OCI-LY1 (cell line): ENCODE data around the gene C1QL3.

Source experiments
- EZH2 ChIP-seq: fragments of 200-600 bp; sonication (generic), shearing (Covaris generic); IDR thresholded peaks from 2 replicates; pipeline ENCODE4 v1.8.0; 2017; ENCODE audit warnings: borderline replicate concordance, mixed run types, mild to moderate bottlenecking, antibody characterized with exemption, low read length, moderate library complexity, mixed read lengths
- TF ChIP-seq, protein P1 (sequence below): fragments of 200-600 bp; sonication (generic), shearing (Covaris generic); IDR thresholded peaks from 2 replicates; pipeline ENCODE4 v1.5.1; 2017; ENCODE audit warnings: mild to moderate bottlenecking, antibody characterized with exemption, low read length, moderate library complexity, mixed read lengths

- TF ChIP-seq EZH2 = no peak
- TF ChIP-seq, protein P1, sequence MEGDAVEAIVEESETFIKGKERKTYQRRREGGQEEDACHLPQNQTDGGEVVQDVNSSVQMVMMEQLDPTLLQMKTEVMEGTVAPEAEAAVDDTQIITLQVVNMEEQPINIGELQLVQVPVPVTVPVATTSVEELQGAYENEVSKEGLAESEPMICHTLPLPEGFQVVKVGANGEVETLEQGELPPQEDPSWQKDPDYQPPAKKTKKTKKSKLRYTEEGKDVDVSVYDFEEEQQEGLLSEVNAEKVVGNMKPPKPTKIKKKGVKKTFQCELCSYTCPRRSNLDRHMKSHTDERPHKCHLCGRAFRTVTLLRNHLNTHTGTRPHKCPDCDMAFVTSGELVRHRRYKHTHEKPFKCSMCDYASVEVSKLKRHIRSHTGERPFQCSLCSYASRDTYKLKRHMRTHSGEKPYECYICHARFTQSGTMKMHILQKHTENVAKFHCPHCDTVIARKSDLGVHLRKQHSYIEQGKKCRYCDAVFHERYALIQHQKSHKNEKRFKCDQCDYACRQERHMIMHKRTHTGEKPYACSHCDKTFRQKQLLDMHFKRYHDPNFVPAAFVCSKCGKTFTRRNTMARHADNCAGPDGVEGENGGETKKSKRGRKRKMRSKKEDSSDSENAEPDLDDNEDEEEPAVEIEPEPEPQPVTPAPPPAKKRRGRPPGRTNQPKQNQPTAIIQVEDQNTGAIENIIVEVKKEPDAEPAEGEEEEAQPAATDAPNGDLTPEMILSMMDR = no peak
Observed at GRCh38 chr10:16493884-16494536, 27.7 kb downstream of the C1QL3 start.
